ENCODE data around the gene TNNI3K.

The TNNI3K gene

DNA sequence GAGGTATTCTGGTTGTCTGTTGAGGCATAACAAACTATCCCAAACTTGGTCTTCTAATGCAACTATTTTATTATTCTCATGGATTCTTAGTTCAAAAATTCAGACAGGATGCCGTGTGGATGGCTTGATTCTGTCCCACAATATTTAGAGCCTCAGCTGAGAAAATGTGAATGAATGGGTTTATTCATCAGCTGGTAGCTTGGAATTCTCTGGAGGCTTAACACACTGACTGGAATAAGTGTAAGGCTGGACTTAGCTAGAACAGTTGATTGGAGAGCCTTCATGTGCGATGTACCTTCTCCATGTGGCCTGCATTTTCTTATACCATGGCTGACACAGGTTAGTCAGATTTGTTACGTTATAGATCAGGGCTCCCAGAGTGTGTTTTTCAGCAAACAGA, 30.8 kb downstream of the TNNI3K start:
- H3K27me3 ChIP-seq (ENCODE audit: control insufficient read depth, low read length) = 0 out of 2 replicates have a peak, but pooled peaks cover 2% of the 10 kb centered on the region
- H3K27ac ChIP-seq (ENCODE audit: low read depth, low read length) = no peak overlapping the region
- H4K20me1 ChIP-seq (ENCODE audit: control insufficient read depth, insufficient read depth, low read depth, low read length) = no peaks in the 10 kb centered on the region
- no peak overlapping the region for H3K4me3 ChIP-seq (ENCODE audit: low read length)
- H3K79me2 ChIP-seq (ENCODE audit: control insufficient read depth, low read length) = no peaks in the 10 kb centered on the region
- no peaks in the 10 kb centered on the region for H3K36me3 ChIP-seq (ENCODE audit: control insufficient read depth, low read length)
- TF ChIP-seq EZH2phosphoT487 (IDR thresholded peaks at IDR 0.05; ENCODE audit: borderline replicate concordance, low read length) = no peak
- TF ChIP-seq, protein P1, sequence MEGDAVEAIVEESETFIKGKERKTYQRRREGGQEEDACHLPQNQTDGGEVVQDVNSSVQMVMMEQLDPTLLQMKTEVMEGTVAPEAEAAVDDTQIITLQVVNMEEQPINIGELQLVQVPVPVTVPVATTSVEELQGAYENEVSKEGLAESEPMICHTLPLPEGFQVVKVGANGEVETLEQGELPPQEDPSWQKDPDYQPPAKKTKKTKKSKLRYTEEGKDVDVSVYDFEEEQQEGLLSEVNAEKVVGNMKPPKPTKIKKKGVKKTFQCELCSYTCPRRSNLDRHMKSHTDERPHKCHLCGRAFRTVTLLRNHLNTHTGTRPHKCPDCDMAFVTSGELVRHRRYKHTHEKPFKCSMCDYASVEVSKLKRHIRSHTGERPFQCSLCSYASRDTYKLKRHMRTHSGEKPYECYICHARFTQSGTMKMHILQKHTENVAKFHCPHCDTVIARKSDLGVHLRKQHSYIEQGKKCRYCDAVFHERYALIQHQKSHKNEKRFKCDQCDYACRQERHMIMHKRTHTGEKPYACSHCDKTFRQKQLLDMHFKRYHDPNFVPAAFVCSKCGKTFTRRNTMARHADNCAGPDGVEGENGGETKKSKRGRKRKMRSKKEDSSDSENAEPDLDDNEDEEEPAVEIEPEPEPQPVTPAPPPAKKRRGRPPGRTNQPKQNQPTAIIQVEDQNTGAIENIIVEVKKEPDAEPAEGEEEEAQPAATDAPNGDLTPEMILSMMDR (IDR thresholded peaks at IDR 0.05; ENCODE audit: low read depth, low read length, poor library complexity, severe bottlenecking) = no peak
- no peak overlapping the region for H3K4me2 ChIP-seq (ENCODE audit: low read length)
- H3K9me2 ChIP-seq (replicated peaks; ENCODE audit: control insufficient read depth, low read length) = no peaks in the 10 kb centered on the region
- no peaks in the 10 kb centered on the region for H3F3A ChIP-seq (ENCODE audit: control insufficient read depth, insufficient read depth)
- H3K4me1 ChIP-seq (ENCODE audit: control insufficient read depth, low read length) = no peaks in the 10 kb centered on the region
- H3K9me3 ChIP-seq (ENCODE audit: control insufficient read depth, insufficient read depth, low read length) = no peaks in the 10 kb centered on the region

DNA sequence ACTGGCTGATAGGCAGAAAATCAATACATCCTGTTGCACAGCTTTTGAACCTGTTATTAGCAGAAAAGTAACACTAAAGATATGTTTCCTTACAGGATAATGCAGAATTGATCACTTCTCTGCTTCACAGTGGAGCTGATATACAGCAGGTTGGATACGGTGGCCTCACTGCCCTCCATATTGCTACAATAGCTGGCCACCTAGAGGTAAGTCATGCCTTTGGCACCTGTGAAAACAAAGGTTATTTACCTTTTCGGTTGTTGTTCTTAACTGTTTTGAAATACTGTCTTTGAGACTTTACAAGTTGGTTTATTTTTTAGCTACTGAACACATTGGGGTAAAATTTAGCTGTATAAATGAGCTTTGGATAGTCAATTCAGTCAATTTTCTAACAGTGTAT, 36.3 kb downstream of the TNNI3K start:
- 0 out of 2 replicates have a peak, but pooled peaks cover 2% of the 10 kb centered on the region for H3K27me3 ChIP-seq (ENCODE audit: control insufficient read depth, low read length)
- no peak overlapping the region for H3K27ac ChIP-seq (ENCODE audit: low read depth, low read length)
- H3K79me2 ChIP-seq (ENCODE audit: control insufficient read depth, low read length) = no peaks in the 10 kb centered on the region
- H3K9me3 ChIP-seq (ENCODE audit: control insufficient read depth, insufficient read depth, low read length) = no peaks in the 10 kb centered on the region
- H3K9me2 ChIP-seq (replicated peaks; ENCODE audit: control insufficient read depth, low read length) = no peaks in the 10 kb centered on the region
- no peak overlapping the region for H3K4me3 ChIP-seq (ENCODE audit: low read length)
- TF ChIP-seq, protein P1 (IDR thresholded peaks at IDR 0.05; ENCODE audit: low read depth, low read length, poor library complexity, severe bottlenecking) = no peak
- TF ChIP-seq EZH2phosphoT487 (IDR thresholded peaks at IDR 0.05; ENCODE audit: borderline replicate concordance, low read length) = no peak
- H3F3A ChIP-seq (ENCODE audit: control insufficient read depth, insufficient read depth) = no peaks in the 10 kb centered on the region
- no peaks in the 10 kb centered on the region for H3K4me1 ChIP-seq (ENCODE audit: control insufficient read depth, low read length)
- no peak overlapping the region for H3K4me2 ChIP-seq (ENCODE audit: low read length)
- H4K20me1 ChIP-seq (ENCODE audit: control insufficient read depth, insufficient read depth, low read depth, low read length) = no peaks in the 10 kb centered on the region
- no peaks in the 10 kb centered on the region for H3K36me3 ChIP-seq (ENCODE audit: control insufficient read depth, low read length)

DNA sequence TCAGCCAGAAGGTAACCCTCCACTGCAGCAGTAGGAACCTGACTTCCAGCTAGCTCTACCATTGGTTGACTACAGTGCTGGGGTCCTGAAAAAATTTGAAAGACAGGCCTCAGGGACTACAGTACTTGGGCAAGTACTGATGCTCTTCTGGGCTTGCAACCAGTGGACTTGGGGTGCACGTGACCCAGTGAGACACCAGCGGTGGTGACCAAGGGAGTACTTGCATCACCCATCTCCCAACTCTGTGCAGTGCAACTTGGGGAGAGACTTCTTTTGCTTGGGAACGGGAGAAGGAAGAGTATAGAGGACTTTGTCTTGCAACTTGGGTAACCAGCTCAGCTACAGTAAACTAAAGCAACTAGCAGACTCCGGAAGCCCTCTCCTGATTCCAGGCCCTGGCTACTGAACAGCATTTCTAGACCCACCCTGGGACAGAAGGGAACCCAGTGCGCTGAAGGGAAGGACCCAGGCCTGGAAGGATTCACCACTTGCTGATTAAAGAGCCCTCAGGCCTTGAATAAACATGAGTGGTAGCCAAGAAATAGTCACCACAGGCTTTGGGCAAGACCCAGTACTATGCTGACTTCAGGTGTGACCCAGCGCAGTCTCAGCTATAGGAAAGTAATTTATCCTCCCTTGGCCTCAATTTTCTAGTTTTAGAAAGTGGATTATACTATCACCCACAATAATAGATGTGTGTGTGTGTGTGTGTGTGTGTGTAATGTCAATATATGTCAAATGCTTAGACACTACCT, 45.6 kb downstream of the TNNI3K start:
- Histone ChIP-seq H3K79me2 (ENCODE audit: control insufficient read depth, low read length) (no peaks in the 10 kb centered on the region), H3K27ac (ENCODE audit: low read depth, low read length) (no peak overlapping the region), H3K9me2 (replicated peaks; ENCODE audit: control insufficient read depth, low read length) (no peaks in the 10 kb centered on the region), H3K27me3 (ENCODE audit: control insufficient read depth, low read length) (no peaks in the 10 kb centered on the region), H3K36me3 (ENCODE audit: control insufficient read depth, low read length) (no peaks in the 10 kb centered on the region), H3F3A (ENCODE audit: control insufficient read depth, insufficient read depth) (no peaks in the 10 kb centered on the region), H3K4me3 (ENCODE audit: low read length) (no peak overlapping the region), H3K4me2 (ENCODE audit: low read length) (no peak overlapping the region), H4K20me1 (ENCODE audit: control insufficient read depth, insufficient read depth, low read depth, low read length) (no peaks in the 10 kb centered on the region), H3K9me3 (ENCODE audit: control insufficient read depth, insufficient read depth, low read length) (no peaks in the 10 kb centered on the region), H3K4me1 (ENCODE audit: control insufficient read depth, low read length) (no peaks in the 10 kb centered on the region)
- TF ChIP-seq, protein P1 (IDR thresholded peaks at IDR 0.05; ENCODE audit: low read depth, low read length, poor library complexity, severe bottlenecking) = no peak
- TF ChIP-seq EZH2phosphoT487 (IDR thresholded peaks at IDR 0.05; ENCODE audit: borderline replicate concordance, low read length) = no peak

All from DOHH2 (cell line).